Measurements from ENCODE around the gene ZNF467.

GRCh38 chr7:149728491-149729375 is 44.7 kb downstream of the ZNF467 start:
- TF ChIP-seq POLR2A (IDR thresholded peaks at IDR 0.05), result no peak
- TF ChIP-seq CTCF (IDR thresholded peaks at IDR 0.05), result no peak

Data from body of pancreas (tissue), 4 donors.